ENCODE measurements around the gene CNOT8. TPM values are rescaled to one million over a fixed set of nuclear protein-coding genes. Genes with fewer than 3 reads are reported as not detected.

The CNOT8 gene
- 50.7 TPM for polyA plus RNA-seq
- long read RNA-seq, donor 1, partial matches to known transcripts, result 0 of 7 reads
- long read RNA-seq, donor 1, other reads (novel, unspliced or antisense), result 0 of 7 reads
- long read RNA-seq, donor 2, transcript CNOT8-201 (7 exons, 2,528 nt), result major isoform, 10 of 19 reads
- long read RNA-seq, donor 2, partial matches to known transcripts, result 6 of 19 reads
- long read RNA-seq, donor 2, other reads (novel, unspliced or antisense), result 0 of 19 reads
- long read RNA-seq, donor 3, transcript CNOT8-201 (7 exons, 2,528 nt), result major isoform, 19 of 23 reads
- long read RNA-seq, donor 3, partial matches to known transcripts, result 0 of 23 reads
- long read RNA-seq, donor 3, other reads (novel, unspliced or antisense), result 0 of 23 reads
- long read RNA-seq, donor 4, result 0 reads
- long read RNA-seq, donor 5, transcript CNOT8-201 (7 exons, 2,528 nt), result major isoform, 8 of 11 reads
- long read RNA-seq, donor 5, partial matches to known transcripts, result 0 of 11 reads
- long read RNA-seq, donor 5, other reads (novel, unspliced or antisense), result 0 of 11 reads
- long read RNA-seq, donor 6, transcript CNOT8-201 (7 exons, 2,528 nt), result major isoform, 14 of 18 reads
- long read RNA-seq, donor 6, partial matches to known transcripts, result 0 of 18 reads
- long read RNA-seq, donor 6, other reads (novel, unspliced or antisense), result 0 of 18 reads
- long read RNA-seq, donor 7, transcript CNOT8-201 (7 exons, 2,528 nt), result major isoform, 9 of 11 reads
- long read RNA-seq, donor 7, partial matches to known transcripts, result 0 of 11 reads
- long read RNA-seq, donor 7, other reads (novel, unspliced or antisense), result 0 of 11 reads
- long read RNA-seq, donor 8, transcript CNOT8-201 (7 exons, 2,528 nt), result major isoform, 7 of 18 reads
- long read RNA-seq, donor 8, partial matches to known transcripts, result 6 of 18 reads
- long read RNA-seq, donor 8, other reads (novel, unspliced or antisense), result 0 of 18 reads
- long read RNA-seq, donor 9, transcript CNOT8-201 (7 exons, 2,528 nt), result major isoform, 6 of 14 reads
- long read RNA-seq, donor 9, partial matches to known transcripts, result 0 of 14 reads
- long read RNA-seq, donor 9, other reads (novel, unspliced or antisense), result 0 of 14 reads
- long read RNA-seq, donor 10, transcript CNOT8-201 (7 exons, 2,528 nt), result major isoform, 12 of 15 reads
- long read RNA-seq, donor 10, partial matches to known transcripts, result 0 of 15 reads
- long read RNA-seq, donor 10, other reads (novel, unspliced or antisense), result 0 of 15 reads
- long read RNA-seq, donor 11, transcript CNOT8-201 (7 exons, 2,528 nt), result major isoform, 6 of 13 reads
- long read RNA-seq, donor 11, partial matches to known transcripts, result 0 of 13 reads
- long read RNA-seq, donor 11, other reads (novel, unspliced or antisense), result 0 of 13 reads

GRCh38 chr5:154858297-154858971 lies at the start of gene CNOT8:
TSS of gene CNOT8 (plus strand) at chr5:154858627. CDS start at chr5:154863279, 4,652 bp downstream.
- Histone ChIP-seq H3K9me3 (ENCODE audit: control insufficient read depth, low read depth, low read length) (no peaks in the 10 kb centered on the region), H3K4me1 (ENCODE audit: control insufficient read depth, insufficient read depth, low read length) (peaks cover 6% of the 10 kb centered on the region), H3K27ac (ENCODE audit: low read length) (peak within 1 kb of the TSS; percentile 95), H3K36me3 (ENCODE audit: control insufficient read depth, insufficient read depth, low read length) (peaks cover 4% of the 10 kb centered on the region), H3K27me3 (ENCODE audit: control insufficient read depth, insufficient read depth, low read length) (no peaks in the 10 kb centered on the region), H3K4me3 (ENCODE audit: low read length) (peak within 1 kb of the TSS; percentile 70)
- peak; percentile 96 to 98 for DNase-seq
- no CpG with 5 or more reads among the region's 65 CpGs for WGBS (ENCODE audit: insufficient coverage, low lambda C conversion rate)

GRCh38 chr5:154811239-154811638 lies 47.2 kb upstream of the CNOT8 start:
- Histone ChIP-seq H3K36me3 (ENCODE audit: control insufficient read depth, insufficient read depth, low read length) (peaks cover 84% of the 10 kb centered on the region), H3K9me3 (ENCODE audit: control insufficient read depth, low read depth, low read length) (no peaks in the 10 kb centered on the region), H3K27me3 (ENCODE audit: control insufficient read depth, insufficient read depth, low read length) (no peaks in the 10 kb centered on the region), H3K27ac (ENCODE audit: low read length) (no peak overlapping the region), H3K4me3 (ENCODE audit: low read length) (no peak overlapping the region), H3K4me1 (ENCODE audit: control insufficient read depth, insufficient read depth, low read length) (peaks cover 5% of the 10 kb centered on the region)
- no CpG with 5 or more reads among the region's 7 CpGs for WGBS (ENCODE audit: insufficient coverage, low lambda C conversion rate)
- DNase-seq, result no peak

- Histone ChIP-seq H3K27me3 (ENCODE audit: control insufficient read depth, insufficient read depth, low read length) (no peaks in the 10 kb centered on the region), H3K4me3 (ENCODE audit: low read length) (no peak overlapping the region), H3K36me3 (ENCODE audit: control insufficient read depth, insufficient read depth, low read length) (peaks cover 84% of the 10 kb centered on the region), H3K9me3 (ENCODE audit: control insufficient read depth, low read depth, low read length) (no peaks in the 10 kb centered on the region), H3K27ac (ENCODE audit: low read length) (no peak overlapping the region), H3K4me1 (ENCODE audit: control insufficient read depth, insufficient read depth, low read length) (peaks cover 5% of the 10 kb centered on the region)
- WGBS (ENCODE audit: insufficient coverage, low lambda C conversion rate), result no CpG with 5 or more reads among the region's 3 CpGs
- DNase-seq, result peak; percentile 37 to 41
Observed at GRCh38 chr5:154811653-154812465, 46.6 kb upstream of the CNOT8 start.

- H3K27me3 ChIP-seq (ENCODE audit: control insufficient read depth, insufficient read depth, low read length), result no peaks in the 10 kb centered on the region
- H3K36me3 ChIP-seq (ENCODE audit: control insufficient read depth, insufficient read depth, low read length), result peaks cover 87% of the 10 kb centered on the region
Observed at GRCh38 chr5:154813158-154813557, 45.3 kb upstream of the CNOT8 start.

GRCh38 chr5:154813736-154814135 lies 44.7 kb upstream of the CNOT8 start:
- Histone ChIP-seq H3K4me3 (ENCODE audit: low read length) (no peak overlapping the region), H3K27me3 (ENCODE audit: control insufficient read depth, insufficient read depth, low read length) (no peaks in the 10 kb centered on the region), H3K9me3 (ENCODE audit: control insufficient read depth, low read depth, low read length) (no peaks in the 10 kb centered on the region), H3K27ac (ENCODE audit: low read length) (no peak overlapping the region), H3K36me3 (ENCODE audit: control insufficient read depth, insufficient read depth, low read length) (peaks cover 81% of the 10 kb centered on the region), H3K4me1 (ENCODE audit: control insufficient read depth, insufficient read depth, low read length) (peaks cover 5% of the 10 kb centered on the region)
- WGBS (ENCODE audit: insufficient coverage, low lambda C conversion rate), result no CpG with 5 or more reads among the region's 10 CpGs
- DNase-seq, result no peak

More at GRCh38 chr5:154813158-154813557, 45.3 kb upstream of the CNOT8 start:
- WGBS (ENCODE audit: insufficient coverage, low lambda C conversion rate), result 90% methylated on average over 2 of the region's 4 CpGs
- Histone ChIP-seq H3K9me3 (ENCODE audit: control insufficient read depth, low read depth, low read length) (no peaks in the 10 kb centered on the region), H3K4me3 (ENCODE audit: low read length) (no peak overlapping the region), H3K4me1 (ENCODE audit: control insufficient read depth, insufficient read depth, low read length) (peaks cover 5% of the 10 kb centered on the region), H3K27ac (ENCODE audit: low read length) (no peak overlapping the region)
- no peak for DNase-seq

- Histone ChIP-seq H3K27ac (ENCODE audit: low read length) (no peak overlapping the region), H3K9me3 (ENCODE audit: control insufficient read depth, low read depth, low read length) (no peaks in the 10 kb centered on the region), H3K4me1 (ENCODE audit: control insufficient read depth, insufficient read depth, low read length) (peaks cover 8% of the 10 kb centered on the region), H3K4me3 (ENCODE audit: low read length) (no peak overlapping the region), H3K36me3 (ENCODE audit: control insufficient read depth, insufficient read depth, low read length) (peaks cover 83% of the 10 kb centered on the region), H3K27me3 (ENCODE audit: control insufficient read depth, insufficient read depth, low read length) (no peaks in the 10 kb centered on the region)
- WGBS (ENCODE audit: insufficient coverage, low lambda C conversion rate), result 100% methylated on average over 3 of the region's 11 CpGs
- DNase-seq, result no peak
Observed at GRCh38 chr5:154815025-154815424, 43.4 kb upstream of the CNOT8 start.

- H3K36me3 ChIP-seq (ENCODE audit: control insufficient read depth, insufficient read depth, low read length), result peaks cover 85% of the 10 kb centered on the region
- no peaks in the 10 kb centered on the region for H3K27me3 ChIP-seq (ENCODE audit: control insufficient read depth, insufficient read depth, low read length)
- DNase-seq, result no peak
- no peak overlapping the region for H3K4me3 ChIP-seq (ENCODE audit: low read length)
- peaks cover 8% of the 10 kb centered on the region for H3K4me1 ChIP-seq (ENCODE audit: control insufficient read depth, insufficient read depth, low read length)
- H3K27ac ChIP-seq (ENCODE audit: low read length), result no peak overlapping the region
- WGBS (ENCODE audit: insufficient coverage, low lambda C conversion rate), result no CpG with 5 or more reads among the region's 5 CpGs
- H3K9me3 ChIP-seq (ENCODE audit: control insufficient read depth, low read depth, low read length), result no peaks in the 10 kb centered on the region
Observed at GRCh38 chr5:154815684-154816247, 42.7 kb upstream of the CNOT8 start.

- Histone ChIP-seq H3K36me3 (ENCODE audit: control insufficient read depth, insufficient read depth, low read length) (peaks cover 82% of the 10 kb centered on the region), H3K27ac (ENCODE audit: low read length) (no peak overlapping the region)
- DNase-seq, result no peak
Observed at GRCh38 chr5:154816891-154817492, 41.4 kb upstream of the CNOT8 start.

More at GRCh38 chr5:154816891-154817492, 41.4 kb upstream of the CNOT8 start:
- 80% methylated on average over 1 of the region's 5 CpGs for WGBS (ENCODE audit: insufficient coverage, low lambda C conversion rate)
- Histone ChIP-seq H3K4me1 (ENCODE audit: control insufficient read depth, insufficient read depth, low read length) (peaks cover 3% of the 10 kb centered on the region), H3K4me3 (ENCODE audit: low read length) (no peak overlapping the region), H3K27me3 (ENCODE audit: control insufficient read depth, insufficient read depth, low read length) (no peaks in the 10 kb centered on the region), H3K9me3 (ENCODE audit: control insufficient read depth, low read depth, low read length) (no peaks in the 10 kb centered on the region)

Data from large intestine (tissue), 12 donors.